PC-9 (cell line): ENCODE data around the gene MPND. TPM values are rescaled to one million over a fixed set of nuclear protein-coding genes. Genes with fewer than 3 reads are reported as not detected.

Experiments used
- BruUV-seq: library from RNA; stranded (reverse); fragments of 400-500 nt; replicated peaks from 2 replicates; lab custom pipeline; 2021; lab: Mats Ljungman, UMichigan
- CTCF ChIA-PET: fragments of 300-600 bp; sonication (Branson Sonifier 250); formaldehyde crosslinking; loops from one replicate; lab custom pipeline; 2022; ENCODE audit warnings: antibody characterized with exemption; lab: Charles Lee
- POLR2A ChIA-PET: fragments of 300-600 bp; sonication (Branson Sonifier 250); formaldehyde crosslinking; loops from one replicate; lab custom pipeline; 2022; ENCODE audit warnings: antibody characterized with exemption; ENCODE audit not compliant: unreplicated experiment; lab: Charles Lee
- DNase-seq, 2 experiments: peaks; one replicate each; pipeline versions ENCODE4 v3.0.0 to v3.0.0-alpha.2; 2015 to 2022; ENCODE audit warnings: mixed read lengths in 1 of 2
- H2AFZ ChIP-seq: fragments of 200-600 bp; sonication (generic); 2 replicates; pipeline ENCODE4 v1.8.1; 2017; ENCODE audit warnings: antibody characterized with exemption
- H3F3A ChIP-seq: fragments of 200-600 bp; sonication (generic); 2 replicates; pipeline ENCODE4 v1.8.1; 2017; ENCODE audit warnings: antibody characterized with exemption, mild to moderate bottlenecking, low read depth; ENCODE audit not compliant: insufficient read depth
- H3K27ac ChIP-seq: fragments of 200-600 bp; sonication (generic); 2 replicates; pipeline ENCODE4 v1.6.1; 2016; ENCODE audit warnings: mixed run types
- H3K27me3 ChIP-seq: fragments of 200-600 bp; sonication (generic); 2 replicates; pipeline ENCODE4 v1.6.1; 2016; ENCODE audit warnings: low read depth, mixed run types; ENCODE audit not compliant: insufficient read depth
- H3K36me3 ChIP-seq: fragments of 200-600 bp; sonication (generic); 2 replicates; pipeline ENCODE4 v1.6.1; 2016; ENCODE audit warnings: low read depth, mixed run types
- H3K4me1 ChIP-seq: fragments of 200-600 bp; sonication (generic); replicated peaks from 2 replicates; pipeline ENCODE4 v1.6.1; 2016; ENCODE audit warnings: mixed run types; ENCODE audit not compliant: insufficient read depth
- H3K4me2 ChIP-seq: fragments of 200-600 bp; sonication (generic); 2 replicates; pipeline ENCODE4 v1.6.1; 2017; ENCODE audit warnings: mixed run types
- H3K4me3 ChIP-seq: fragments of 200-600 bp; sonication (generic); 2 replicates; pipeline ENCODE4 v1.6.1; 2016; ENCODE audit warnings: mixed run types
- H3K79me2 ChIP-seq: fragments of 200-600 bp; sonication (generic); 2 replicates; pipeline ENCODE4 v1.6.1; 2017; ENCODE audit warnings: low read depth, mixed run types
- H3K9me2 ChIP-seq: fragments of 200-600 bp; sonication (generic); 2 replicates; pipeline ENCODE4 v1.8.1; 2017; ENCODE audit warnings: mild to moderate bottlenecking; ENCODE audit not compliant: insufficient read depth
- H3K9me3 ChIP-seq: fragments of 200-600 bp; sonication (generic); 2 replicates; pipeline ENCODE4 v1.8.1; 2016; ENCODE audit warnings: low read depth; ENCODE audit not compliant: insufficient read depth
- H4K20me1 ChIP-seq: fragments of 200-600 bp; sonication (generic); 2 replicates; pipeline ENCODE4 v1.8.1; 2017; ENCODE audit not compliant: insufficient read depth
- EZH2 ChIP-seq: fragments of 200-600 bp; sonication (generic); IDR thresholded peaks from 2 replicates; pipeline ENCODE4 v1.8.0; 2017; ENCODE audit warnings: antibody characterized with exemption, low read depth
- intact Hi-C: fragments of 100-400 bp; cut with micrococcal nuclease; formaldehyde crosslinking; loops from one replicate; pipeline ENCODE4 v1.10.0; 2022; ENCODE audit not compliant: unreplicated experiment
- total RNA-seq: library from RNA; stranded (reverse); gene quantifications from 2 replicates; pipeline ENCODE4 v1.2.3, GENCODE V29; 2021
- TF ChIP-seq, protein P1 (sequence below): fragments of 200-600 bp; sonication (generic); conservative IDR thresholded peaks from 2 replicates; pipeline ENCODE4 v1.6.1; 2017; ENCODE audit warnings: mixed run types, antibody characterized with exemption, mild to moderate bottlenecking, moderate library complexity

The MPND gene
- total RNA-seq, 1 experiment from 2014 or later = 12.6 TPM

DNA sequence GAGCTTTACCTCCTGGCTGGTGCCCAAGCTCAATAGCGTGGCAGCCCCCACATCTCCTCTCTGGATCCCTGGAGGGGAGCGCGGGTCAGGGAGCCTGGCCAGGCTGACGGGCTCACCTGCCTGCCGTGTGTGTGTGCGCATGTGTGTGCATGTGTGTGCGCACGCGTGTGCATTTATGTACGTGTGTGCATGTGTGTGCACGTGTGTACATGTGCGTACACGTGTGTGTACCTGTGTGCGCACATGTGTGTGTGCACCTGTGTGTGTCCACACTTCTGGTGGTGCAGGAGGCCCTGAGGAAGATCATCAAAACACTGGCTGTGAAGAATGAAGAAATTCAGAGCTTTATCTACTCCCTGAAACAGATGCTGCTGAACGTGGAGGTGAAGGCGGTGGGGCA, 37.7 kb upstream of the MPND start:
- H3F3A ChIP-seq = peaks cover 6% of the 10 kb centered on the region; the same call in 1 of the 2 replicates
- no peak overlapping the region for H3K4me3 ChIP-seq
- H2AFZ ChIP-seq = no peak overlapping the region
- TF ChIP-seq, protein P1, sequence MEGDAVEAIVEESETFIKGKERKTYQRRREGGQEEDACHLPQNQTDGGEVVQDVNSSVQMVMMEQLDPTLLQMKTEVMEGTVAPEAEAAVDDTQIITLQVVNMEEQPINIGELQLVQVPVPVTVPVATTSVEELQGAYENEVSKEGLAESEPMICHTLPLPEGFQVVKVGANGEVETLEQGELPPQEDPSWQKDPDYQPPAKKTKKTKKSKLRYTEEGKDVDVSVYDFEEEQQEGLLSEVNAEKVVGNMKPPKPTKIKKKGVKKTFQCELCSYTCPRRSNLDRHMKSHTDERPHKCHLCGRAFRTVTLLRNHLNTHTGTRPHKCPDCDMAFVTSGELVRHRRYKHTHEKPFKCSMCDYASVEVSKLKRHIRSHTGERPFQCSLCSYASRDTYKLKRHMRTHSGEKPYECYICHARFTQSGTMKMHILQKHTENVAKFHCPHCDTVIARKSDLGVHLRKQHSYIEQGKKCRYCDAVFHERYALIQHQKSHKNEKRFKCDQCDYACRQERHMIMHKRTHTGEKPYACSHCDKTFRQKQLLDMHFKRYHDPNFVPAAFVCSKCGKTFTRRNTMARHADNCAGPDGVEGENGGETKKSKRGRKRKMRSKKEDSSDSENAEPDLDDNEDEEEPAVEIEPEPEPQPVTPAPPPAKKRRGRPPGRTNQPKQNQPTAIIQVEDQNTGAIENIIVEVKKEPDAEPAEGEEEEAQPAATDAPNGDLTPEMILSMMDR = no peak
- no peak for TF ChIP-seq EZH2
- H3K9me2 ChIP-seq = no peaks in the 10 kb centered on the region
- no peaks in the 10 kb centered on the region for H4K20me1 ChIP-seq
- BruUV-seq = no TSS peak
- H3K9me3 ChIP-seq = no peaks in the 10 kb centered on the region
- H3K27me3 ChIP-seq = no peaks in the 10 kb centered on the region
- intact Hi-C loops = no loop called here
- ChIA-PET POLR2A (interaction anchor here (0.6 kb wide), 1 partner anchor 334 kb away, joined by 7 read pairs; the partner anchor contains the start of gene DAPK3), CTCF (no interaction called here)
- no peak for DNase-seq
- no peak overlapping the region for H3K4me2 ChIP-seq
- H3K4me1 ChIP-seq = no peaks in the 10 kb centered on the region
- no peaks in the 10 kb centered on the region for H3K79me2 ChIP-seq
- no peak overlapping the region for H3K27ac ChIP-seq
- H3K36me3 ChIP-seq = no peaks in the 10 kb centered on the region

DNA sequence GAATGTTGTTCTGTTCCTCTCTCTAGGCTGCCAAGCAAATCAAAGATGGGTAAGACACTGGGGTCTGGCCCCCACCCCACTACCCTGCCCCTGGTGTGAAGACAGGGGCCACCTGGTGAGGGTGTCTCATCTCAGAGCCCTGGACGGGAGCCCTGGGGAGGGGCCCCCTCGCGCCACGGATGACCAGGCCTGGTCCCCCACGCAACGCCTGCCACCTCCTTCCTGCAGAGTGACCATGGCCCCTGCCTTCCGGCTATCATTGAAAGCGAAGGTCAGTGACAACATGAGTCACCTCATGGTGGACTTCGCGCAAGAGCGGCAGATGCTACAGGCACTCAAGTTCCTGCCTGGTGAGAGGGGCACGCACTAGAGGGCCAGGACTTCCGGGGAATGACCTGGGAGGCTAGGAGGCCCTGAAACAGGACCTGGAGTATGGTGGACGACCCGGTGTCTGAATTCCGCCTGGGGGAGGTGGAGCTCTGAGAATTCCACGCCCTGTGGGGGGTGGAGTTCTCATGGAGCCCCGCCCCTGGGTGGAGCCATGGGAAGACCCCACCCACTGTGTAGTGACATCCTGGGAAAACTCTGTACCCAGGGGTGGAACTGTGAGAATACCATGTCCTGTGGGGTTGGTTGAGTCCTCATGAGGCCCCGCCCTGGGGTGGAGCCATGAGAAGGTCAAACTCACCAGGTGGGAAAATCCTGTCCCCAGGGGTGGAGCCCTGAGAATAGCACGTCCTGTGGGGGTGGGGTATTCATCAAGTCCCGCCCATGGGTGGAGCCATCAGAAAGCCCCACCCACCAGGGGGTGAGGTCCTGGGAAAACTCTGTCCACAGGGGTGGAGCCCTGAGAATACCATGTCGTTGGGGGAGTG, 32.9 kb upstream of the MPND start:
- intact Hi-C loops = no loop called here
- POLR2A ChIA-PET = no interaction called here
- CTCF ChIA-PET = no interaction called here

DNA sequence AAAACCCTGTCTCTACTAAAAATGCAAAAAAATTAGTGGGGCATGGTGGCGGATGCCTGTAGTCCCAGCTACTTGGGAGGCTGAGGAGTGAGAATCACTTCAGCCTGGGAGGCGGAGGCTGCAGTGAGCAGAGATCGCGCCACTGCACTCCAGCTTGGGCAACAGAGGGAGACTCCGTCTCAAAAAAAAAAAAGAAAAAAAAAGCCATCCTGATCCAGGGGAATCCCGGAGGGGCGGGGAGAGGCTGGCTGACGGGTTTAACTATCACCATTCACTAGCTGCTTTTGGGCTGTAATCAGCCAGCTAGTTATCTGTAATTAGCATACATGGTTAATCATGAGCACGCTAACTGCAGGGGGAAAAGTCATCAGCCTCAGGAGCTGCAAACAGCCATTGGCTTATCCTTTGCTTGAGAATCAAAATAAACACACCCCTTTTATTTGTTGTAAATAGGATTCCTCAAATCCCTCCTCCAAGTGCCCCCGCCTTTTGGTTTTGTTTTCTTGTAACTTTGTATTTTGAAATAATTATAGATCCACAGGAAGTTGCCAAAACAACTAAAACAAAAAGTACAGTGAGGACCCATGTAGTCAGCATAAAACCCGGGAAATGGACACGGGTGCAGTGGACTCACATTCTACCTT, 29.4 kb upstream of the MPND start:
- no peaks in the 10 kb centered on the region for H4K20me1 ChIP-seq
- H3K4me3 ChIP-seq = no peak overlapping the region
- no peaks in the 10 kb centered on the region for H3K9me3 ChIP-seq
- H3K4me2 ChIP-seq = no peak overlapping the region
- H3K79me2 ChIP-seq = no peaks in the 10 kb centered on the region
- ChIA-PET POLR2A (no interaction called here), CTCF (no interaction called here)
- no peaks in the 10 kb centered on the region for H3K36me3 ChIP-seq
- H3F3A ChIP-seq = peaks cover 6% of the 10 kb centered on the region; the same call in 1 of the 2 replicates
- H3K4me1 ChIP-seq = no peaks in the 10 kb centered on the region
- BruUV-seq = no TSS peak
- no peak for TF ChIP-seq EZH2
- TF ChIP-seq, protein P1 = no peak
- H3K27me3 ChIP-seq = no peaks in the 10 kb centered on the region
- intact Hi-C loops = no loop called here
- no peak for DNase-seq
- no peak overlapping the region for H2AFZ ChIP-seq
- H3K27ac ChIP-seq = no peak overlapping the region
- H3K9me2 ChIP-seq = no peaks in the 10 kb centered on the region

More for the DNA sequence above, 32.9 kb upstream of the MPND start:
- Histone ChIP-seq H3K9me3 (no peaks in the 10 kb centered on the region), H3K27me3 (no peaks in the 10 kb centered on the region), H3F3A (peaks cover 6% of the 10 kb centered on the region; the same call in 1 of the 2 replicates), H3K79me2 (no peaks in the 10 kb centered on the region), H2AFZ (no peak overlapping the region), H3K4me2 (peak overlapping the region; percentile 31; the same call in 1 of the 2 replicates), H4K20me1 (no peaks in the 10 kb centered on the region), H3K4me1 (no peaks in the 10 kb centered on the region), H3K27ac (no peak overlapping the region), H3K36me3 (no peaks in the 10 kb centered on the region), H3K4me3 (no peak overlapping the region), H3K9me2 (no peaks in the 10 kb centered on the region)
- TF ChIP-seq EZH2 = no peak
- TF ChIP-seq, protein P1 = no peak
- DNase-seq = peak; percentile 15 to 65
- BruUV-seq = no TSS peak
